Epithelial cell of esophagus (primary cell): Measurements from ENCODE around the gene PLEKHM3.

Source experiments
- DNase-seq: peaks from one replicate; pipeline ENCODE4 v3.0.0; 2010; ENCODE audit warnings: low read depth
- H3K4me3 ChIP-seq: 2 replicates; pipeline ENCODE4 v1.5.1; 2011; ENCODE audit warnings: mild to moderate bottlenecking, low read length, control low read depth
- CTCF ChIP-seq: IDR thresholded peaks from 2 replicates; pipeline ENCODE4 v1.5.1; 2011; ENCODE audit warnings: low read depth, mild to moderate bottlenecking, low read length, control low read depth, inconsistent platforms; ENCODE audit not compliant: insufficient read depth; ENCODE audit errors: missing control alignments

The PLEKHM3 gene

GRCh38 chr2:207792244-207792785 is 233.0 kb downstream of the PLEKHM3 start:
- DNase-seq, result peak; percentile 80
- H3K4me3 ChIP-seq, result no peak overlapping the region
- TF ChIP-seq CTCF, result no peak

DNA sequence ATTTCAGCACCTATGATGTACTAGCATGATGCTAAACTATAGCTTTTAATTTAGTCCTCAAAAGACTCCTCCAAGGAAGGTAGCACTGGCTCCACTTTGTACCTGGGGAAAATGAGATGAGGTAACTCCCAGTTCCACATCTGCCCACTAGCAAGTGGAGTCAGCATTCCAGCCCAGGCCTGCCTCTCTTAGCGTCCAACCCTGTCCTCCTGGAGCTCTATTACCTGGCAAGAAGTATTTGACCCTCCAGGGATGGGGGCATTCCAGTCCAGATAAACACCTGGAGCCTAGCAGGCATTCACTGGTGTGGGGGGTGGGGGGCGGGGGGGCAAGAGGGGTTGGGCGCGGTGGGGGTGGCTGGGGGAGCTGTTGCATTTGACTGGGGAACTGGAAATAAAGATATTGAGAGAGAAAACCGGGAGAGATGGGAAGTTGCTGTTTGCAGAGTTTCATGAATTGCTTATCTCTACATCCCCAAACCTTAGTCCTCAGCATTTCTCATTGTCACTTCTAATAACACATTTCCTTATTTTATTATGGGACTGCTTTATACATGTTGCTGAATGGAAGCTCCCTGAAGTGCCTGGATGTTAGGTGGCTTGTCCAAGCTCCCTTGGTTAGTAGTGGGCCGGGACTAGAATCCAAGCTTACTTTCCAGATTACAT is 233.6 kb downstream of the PLEKHM3 start:
- peak; percentile 30 for TF ChIP-seq CTCF
- no peak overlapping the region for H3K4me3 ChIP-seq

DNA sequence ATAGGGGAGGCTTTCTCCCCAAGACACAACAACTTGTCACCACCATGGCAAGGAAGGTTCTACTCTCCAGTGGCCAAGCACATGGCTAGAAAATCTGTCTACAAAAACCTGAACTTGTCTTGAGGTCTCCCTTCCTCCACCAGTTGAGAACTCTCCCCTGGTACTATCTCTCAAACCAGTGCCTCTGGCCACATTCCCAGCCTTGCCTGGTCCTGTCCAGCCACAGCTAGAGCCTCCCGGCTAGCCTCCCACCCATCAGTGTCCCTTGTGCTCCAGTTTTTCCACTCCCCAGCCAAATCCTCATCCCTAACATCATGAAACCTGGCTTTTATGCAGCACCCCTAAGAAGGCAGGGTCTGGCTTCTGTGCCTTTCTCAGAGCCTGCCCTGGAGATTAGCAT is 234.4 kb downstream of the PLEKHM3 start:
- no peak for DNase-seq
- no peak for TF ChIP-seq CTCF
- H3K4me3 ChIP-seq, result no peak overlapping the region

More for the DNA sequence above, 233.6 kb downstream of the PLEKHM3 start:
- peak; percentile 84 for DNase-seq

DNA sequence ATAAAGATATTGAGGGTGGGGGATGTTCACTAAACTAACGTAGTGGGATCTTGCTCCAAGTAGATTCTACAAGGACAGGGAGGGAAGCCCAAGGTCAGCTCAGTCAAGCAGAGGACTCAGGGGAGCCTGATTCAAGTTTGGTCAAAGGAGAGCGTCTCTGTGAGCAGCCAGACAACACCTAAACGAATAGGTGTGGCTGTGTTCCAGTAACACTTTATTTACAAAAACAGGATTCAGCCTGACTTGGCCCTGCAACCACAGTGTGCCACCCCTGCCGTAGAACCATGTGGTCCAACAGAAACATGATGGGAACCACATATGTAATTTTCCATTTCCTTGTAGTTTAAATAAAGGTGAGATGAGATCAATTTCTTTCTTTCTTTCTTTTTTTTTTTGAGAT is 237.5 kb downstream of the PLEKHM3 start:
- no peak for TF ChIP-seq CTCF
- no peak for DNase-seq
- no peak overlapping the region for H3K4me3 ChIP-seq

DNA sequence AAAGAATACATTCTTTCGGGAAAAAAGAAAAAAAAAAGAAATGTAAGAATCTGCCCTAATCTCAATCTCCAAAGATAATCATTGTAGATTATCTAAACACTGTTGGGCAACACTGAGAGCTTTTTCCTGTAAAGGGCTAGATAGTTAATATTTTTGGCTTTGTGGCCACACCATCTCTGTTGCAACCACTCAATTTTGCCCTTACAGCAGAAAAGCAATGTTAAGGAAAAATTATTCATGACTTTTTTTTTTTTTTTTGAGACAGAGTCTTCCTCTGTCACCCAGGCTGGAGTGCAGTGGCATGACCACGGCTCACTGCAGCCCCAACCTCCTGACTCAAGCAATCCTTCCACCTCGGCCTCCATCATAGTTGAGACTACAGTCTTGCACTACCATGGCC is 238.3 kb downstream of the PLEKHM3 start:
- H3K4me3 ChIP-seq, result no peak overlapping the region
- no peak for DNase-seq
- no peak for TF ChIP-seq CTCF

DNA sequence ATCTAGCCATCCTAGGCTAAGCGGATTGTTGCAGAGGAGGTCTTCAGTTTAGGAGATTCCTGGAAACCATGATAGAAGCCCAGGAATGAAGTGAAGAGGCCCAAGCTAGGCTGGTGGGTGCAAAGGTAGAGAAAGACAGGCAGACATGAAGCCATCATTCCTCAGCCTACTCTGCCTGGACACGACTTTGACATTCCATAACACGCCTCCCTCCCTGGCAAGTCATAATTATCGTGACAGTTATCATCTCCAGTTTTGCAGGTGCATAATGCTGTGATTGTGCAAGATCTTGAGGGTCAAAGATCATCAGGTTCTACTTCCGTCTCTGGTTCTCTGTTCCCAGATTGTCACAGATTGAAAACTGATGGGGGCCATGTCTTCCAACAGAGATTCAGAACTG is 240.4 kb downstream of the PLEKHM3 start:
- peak; percentile 62 for DNase-seq
- TF ChIP-seq CTCF, result no peak

DNA sequence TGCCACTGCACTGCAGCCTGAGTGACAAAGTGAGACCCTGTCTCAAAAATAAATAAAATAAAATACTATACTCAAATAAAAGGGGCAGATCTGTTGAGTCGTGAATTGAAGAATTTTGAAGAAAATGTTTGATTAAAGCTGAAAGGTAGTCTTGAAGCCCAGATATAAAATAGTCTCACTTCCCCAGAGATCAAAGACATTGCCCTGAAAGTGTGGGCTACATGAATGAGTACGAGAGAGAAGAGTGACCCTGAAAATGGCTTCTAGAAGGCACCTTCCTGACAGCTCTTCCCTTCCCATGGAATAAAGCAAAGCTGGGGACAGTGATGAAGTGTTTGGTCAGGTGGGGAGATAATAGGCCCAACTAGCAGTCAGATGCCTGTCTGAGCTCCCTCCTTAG is 241.8 kb downstream of the PLEKHM3 start:
- H3K4me3 ChIP-seq, result no peak overlapping the region
- DNase-seq, result no peak
- no peak for TF ChIP-seq CTCF

More for the DNA sequence above, 240.4 kb downstream of the PLEKHM3 start:
- H3K4me3 ChIP-seq, result no peak overlapping the region
